Measurements from ENCODE around the gene TDRD9.

- TF ChIP-seq POLR2A (IDR thresholded peaks at IDR 0.05; ENCODE audit: low read depth, low read length): no peak
- TF ChIP-seq TAF1 (IDR thresholded peaks at IDR 0.05; ENCODE audit: low read depth, low read length): no peak
- TF ChIP-seq POLR2AphosphoS5 (IDR thresholded peaks at IDR 0.05; ENCODE audit: low read depth, low read length): no peak
- no peak for TF ChIP-seq SPI1 (IDR thresholded peaks at IDR 0.05; ENCODE audit: low read depth, low read length)
- TF ChIP-seq POU2F2 (IDR thresholded peaks at IDR 0.05; ENCODE audit: low read depth, low read length): no peak
- TF ChIP-seq PAX5 (IDR thresholded peaks at IDR 0.05; ENCODE audit: insufficient read depth, low read length, severe bottlenecking): no peak
Measured at GRCh38 chr14:103999795-104000440, 71.7 kb downstream of the TDRD9 start.

Measured in GM12891 (cell line).